Measurements from ENCODE around the gene NDUFS2.
"Not testable (repeated sequence)": the region's sequence is repeated elsewhere in the genome, so short reads cannot be mapped to it uniquely, and the experiment has no call there.

The NDUFS2 gene

DNA sequence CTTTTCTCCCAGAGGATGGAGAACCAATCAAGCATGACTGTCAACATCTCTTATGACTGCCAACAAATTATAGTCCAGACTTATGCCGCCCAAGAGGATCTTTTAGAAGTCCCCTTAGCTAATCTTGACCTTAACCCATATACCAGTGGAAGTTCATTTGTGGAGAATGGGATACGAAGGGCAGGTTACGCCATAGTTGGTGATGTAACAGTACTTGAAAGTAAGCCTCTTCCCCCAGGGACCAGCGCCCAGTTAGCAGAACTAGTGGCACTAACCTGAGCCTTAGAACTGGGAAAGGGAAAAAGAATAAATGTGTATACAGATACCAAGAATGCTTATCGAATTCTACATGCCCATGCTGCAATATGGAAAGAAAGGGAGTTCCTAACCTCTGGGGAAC, 53.1 kb downstream of the NDUFS2 start:
- DNase-seq (ENCODE audit: low spot score) = not testable (repeated sequence)

DNA sequence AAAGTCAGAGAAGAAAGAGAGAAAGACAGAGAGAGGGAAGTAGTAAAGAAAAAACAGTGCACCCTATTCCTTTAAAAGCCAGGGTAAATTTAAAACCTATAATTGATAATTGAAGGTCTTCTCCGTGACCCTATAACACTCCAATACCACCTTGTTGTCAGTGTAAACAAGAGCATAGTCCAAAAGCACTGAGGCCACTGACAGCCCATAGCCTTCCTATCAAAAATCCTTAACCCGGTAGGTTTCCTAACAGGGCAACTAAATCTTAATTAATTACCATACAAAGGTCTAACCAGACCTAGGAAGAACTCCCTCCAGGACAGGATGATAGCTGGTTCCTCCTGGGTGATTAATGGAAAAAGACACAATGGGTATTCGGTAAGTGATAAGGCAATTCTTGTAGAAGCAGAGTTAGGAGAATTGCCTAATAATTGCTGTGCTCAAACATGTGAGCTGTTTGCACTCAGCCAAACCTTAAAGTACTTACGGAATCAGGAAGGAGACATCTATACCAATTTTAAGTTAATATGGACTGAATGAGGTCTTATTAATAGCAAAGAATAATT, 53.9 kb downstream of the NDUFS2 start:
- DNase-seq (ENCODE audit: low spot score) = not testable (repeated sequence)

DNA sequence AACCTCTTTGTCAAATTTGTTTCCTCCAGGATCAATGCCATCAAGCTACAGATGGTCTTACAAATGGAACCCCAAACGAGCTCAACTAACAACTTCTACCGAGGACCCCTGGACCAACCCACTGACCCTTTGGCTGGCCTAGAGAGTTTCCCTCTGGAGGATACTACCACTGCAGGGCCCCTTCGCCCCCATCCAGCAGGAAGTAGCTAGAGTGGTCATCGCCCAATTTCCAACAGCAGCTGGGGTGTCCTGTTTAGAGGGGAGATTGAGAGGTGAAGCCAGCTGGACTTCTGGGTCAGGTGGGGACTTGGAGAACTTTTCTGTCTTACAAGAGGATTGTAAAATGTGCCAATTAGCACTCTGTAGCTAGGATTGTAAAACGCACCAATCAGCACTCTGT, 54.9 kb downstream of the NDUFS2 start:
- DNase-seq (ENCODE audit: low spot score) = not testable (repeated sequence)

- DNase-seq (ENCODE audit: low spot score) = peak; percentile 62
These were observed 56.5 kb downstream of the NDUFS2 start, which contains the start of gene PCP4L1 for GRCh38 chr1:161258439-161259344. Gene PCP4L1, plus strand, starts transcription at chr1:161258745. Its CDS starts 230 bp downstream, at chr1:161258975.

DNA sequence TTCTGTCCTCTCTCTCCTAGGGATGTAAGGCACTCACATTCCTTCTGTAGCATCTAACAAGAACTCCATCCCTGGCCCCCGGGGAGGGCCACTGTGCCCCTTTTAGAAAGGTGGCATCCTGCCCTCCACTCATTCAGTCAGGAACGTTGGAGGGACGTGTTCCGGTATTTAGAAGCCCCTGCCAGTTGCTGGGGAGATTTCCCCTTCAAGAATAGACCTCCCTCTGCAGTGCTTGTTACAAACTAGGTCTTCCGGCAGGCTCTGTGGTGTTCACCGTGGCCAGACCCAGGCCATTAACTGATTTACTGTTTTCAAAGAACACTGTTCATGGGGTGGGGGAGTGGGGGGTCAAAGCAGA, 57.2 kb downstream of the NDUFS2 start:
- no peak for DNase-seq (ENCODE audit: low spot score)

- no peak for DNase-seq (ENCODE audit: low spot score)
These were observed 57.6 kb downstream of the NDUFS2 start for GRCh38 chr1:161259765-161260164.

- DNase-seq (ENCODE audit: low spot score) = no peak
These were observed 58.5 kb downstream of the NDUFS2 start for GRCh38 chr1:161260376-161261260.

DNA sequence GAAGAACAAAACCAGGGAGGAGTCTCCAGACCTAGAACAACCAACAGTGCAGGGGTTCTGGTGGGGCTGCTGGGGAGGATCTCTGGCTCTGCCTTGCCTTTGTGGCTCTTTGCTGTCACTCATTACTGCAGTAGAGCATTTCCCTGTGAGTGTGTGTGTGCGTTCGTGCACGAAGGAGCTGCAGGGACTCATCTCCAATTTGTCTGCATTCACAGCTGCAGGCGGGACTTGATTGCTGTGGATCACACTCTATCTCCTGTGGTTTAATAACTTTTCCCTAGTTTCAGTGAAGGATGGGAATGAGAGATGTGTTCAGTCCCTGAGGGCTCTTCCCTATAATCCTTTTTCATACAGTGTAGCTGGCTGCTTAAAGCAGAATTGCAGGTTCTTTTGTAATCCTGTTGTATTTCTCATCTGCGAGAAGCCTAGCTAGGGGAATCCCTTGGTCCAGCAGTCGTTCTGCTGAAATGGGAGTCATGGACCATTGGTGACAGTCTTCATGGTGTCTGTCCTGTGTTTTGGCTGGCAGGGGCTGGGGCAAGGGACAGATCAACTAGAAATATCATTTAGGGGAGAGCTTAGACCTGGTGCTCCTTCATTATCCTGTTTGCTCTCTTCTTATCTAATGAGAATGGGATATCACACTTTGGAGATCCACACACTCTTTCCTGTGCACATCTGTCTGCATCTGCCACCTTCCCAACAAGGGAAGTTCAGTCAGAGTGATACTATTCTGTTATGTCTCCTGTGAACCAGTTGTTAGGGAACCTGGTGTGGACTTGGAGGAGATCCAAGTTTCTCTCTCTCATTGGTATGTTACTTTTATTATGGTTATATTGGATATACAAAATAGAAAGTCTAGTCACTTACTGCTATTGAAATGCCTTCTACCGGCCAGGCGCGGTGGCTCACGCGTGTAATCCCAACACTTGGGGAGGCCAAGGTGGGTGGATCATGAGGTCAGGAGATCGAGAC, 59.4 kb downstream of the NDUFS2 start:
- DNase-seq (ENCODE audit: low spot score) = no peak
